Measurements from ENCODE around the gene MRGPRE.
"Not testable (repeated sequence)": the region's sequence is repeated elsewhere in the genome, so short reads cannot be mapped to it uniquely, and the experiment has no call there.

Gene MRGPRE, protein sequence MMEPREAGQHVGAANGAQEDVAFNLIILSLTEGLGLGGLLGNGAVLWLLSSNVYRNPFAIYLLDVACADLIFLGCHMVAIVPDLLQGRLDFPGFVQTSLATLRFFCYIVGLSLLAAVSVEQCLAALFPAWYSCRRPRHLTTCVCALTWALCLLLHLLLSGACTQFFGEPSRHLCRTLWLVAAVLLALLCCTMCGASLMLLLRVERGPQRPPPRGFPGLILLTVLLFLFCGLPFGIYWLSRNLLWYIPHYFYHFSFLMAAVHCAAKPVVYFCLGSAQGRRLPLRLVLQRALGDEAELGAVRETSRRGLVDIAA

DNA sequence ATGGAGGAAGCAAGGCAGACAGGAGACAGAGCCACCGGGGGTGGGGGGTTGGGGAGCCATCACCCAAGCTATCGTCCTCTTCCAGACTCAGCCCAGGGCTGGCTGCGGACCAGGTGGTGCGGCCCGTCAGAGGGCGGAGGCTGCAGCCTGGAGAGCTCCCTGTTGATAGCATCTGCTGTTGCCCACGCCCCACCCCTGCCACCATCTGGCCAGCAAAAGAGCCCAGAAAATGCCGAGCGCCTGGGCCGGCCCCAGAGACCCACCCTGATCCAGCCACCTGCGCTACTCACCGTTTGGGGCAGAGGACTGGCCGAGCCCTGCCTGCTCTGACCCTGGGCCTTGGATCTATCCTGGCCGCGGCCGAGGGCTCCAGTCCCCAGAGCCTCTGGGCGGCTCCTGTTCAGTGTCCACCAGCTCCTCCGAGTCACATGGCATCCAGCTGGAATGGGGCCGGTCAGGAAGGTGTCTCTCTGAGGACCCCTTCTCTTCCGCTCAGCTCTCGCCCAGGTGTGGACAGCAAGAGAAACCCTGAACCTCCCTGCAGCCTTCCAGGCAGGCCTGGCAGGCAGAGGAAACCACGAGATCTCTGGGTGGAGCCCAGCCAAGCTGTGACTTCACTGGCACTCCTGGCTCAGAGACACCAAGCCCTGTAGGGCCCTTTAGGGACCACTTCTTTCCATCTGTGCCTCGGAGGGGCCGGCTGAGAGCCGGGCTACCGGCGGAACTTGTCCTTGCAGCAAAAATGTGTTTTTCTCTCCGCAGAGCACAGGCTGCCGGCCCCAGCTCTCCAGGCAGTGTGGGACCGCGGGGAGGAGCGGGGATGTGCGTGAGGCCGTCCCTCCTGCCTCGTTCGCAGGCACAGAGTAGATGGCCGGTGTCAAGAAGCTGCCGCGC lies at the start of gene MRGPRE:
MRGPRE (minus strand) TSS at position 567 of the 894 bp plus-strand sequence. CDS start 3,618 bp downstream, outside the sequence.
- DNase-seq: no peak

DNA sequence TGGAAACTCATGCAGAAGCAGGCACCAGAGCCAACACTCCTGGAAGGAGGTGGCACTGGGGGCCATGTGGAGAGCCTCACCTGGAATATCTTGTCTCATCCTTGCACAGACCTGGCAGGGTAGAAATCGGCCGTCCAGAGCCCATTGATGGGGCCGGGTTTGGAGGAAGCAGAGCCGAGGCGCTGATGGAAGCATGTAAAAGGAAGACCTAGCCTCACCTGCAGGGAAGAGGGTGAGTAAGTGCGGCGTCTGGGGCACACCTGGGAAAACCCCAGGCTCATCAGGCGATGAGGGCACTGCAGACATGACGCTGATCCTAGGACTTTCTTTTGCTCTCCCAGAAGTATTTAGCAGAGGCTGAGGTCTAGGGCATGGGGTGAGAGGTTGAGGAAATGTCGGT lies 48.9 kb upstream of the MRGPRE start:
- DNase-seq: not testable (repeated sequence)

DNA sequence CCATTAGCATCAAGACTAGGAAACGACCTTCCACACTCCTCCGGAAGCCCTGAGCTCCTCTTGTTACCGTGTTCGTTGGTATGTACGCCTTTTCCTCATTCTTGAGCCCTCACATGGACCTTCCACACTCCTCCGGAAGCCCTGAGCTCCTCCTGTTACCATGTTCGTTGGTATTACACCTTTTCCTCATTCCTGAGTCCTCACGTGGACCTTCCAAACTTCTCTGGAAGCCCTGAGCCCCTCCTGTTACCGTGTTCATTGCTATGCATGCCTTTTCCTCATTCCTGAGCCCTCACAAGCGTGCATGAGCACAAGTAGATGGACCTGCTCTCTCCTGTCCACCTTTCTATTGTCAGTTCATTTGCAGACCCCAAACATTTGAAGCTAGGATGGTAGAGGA lies 48.4 kb upstream of the MRGPRE start:
- DNase-seq: not testable (repeated sequence)

DNA sequence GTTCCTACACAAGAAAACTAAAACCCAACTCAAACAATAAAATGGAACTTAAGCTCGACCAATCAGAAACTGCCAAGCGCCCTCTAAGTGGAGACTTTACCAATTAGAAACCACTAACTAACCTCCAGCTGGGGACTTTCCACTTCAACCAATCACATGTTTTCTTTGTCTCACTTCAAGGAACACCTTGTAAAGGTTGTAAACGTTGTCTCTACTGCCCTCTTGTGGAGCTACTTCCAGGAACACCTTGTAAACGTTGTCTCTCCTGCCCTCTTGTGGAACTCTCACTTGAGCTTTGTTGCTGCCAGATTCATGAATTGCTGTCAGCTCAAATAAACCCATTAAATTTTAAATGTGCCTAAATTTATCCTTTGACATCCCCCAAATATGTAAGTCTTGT lies 46.7 kb upstream of the MRGPRE start:
- not testable (repeated sequence) for DNase-seq

DNA sequence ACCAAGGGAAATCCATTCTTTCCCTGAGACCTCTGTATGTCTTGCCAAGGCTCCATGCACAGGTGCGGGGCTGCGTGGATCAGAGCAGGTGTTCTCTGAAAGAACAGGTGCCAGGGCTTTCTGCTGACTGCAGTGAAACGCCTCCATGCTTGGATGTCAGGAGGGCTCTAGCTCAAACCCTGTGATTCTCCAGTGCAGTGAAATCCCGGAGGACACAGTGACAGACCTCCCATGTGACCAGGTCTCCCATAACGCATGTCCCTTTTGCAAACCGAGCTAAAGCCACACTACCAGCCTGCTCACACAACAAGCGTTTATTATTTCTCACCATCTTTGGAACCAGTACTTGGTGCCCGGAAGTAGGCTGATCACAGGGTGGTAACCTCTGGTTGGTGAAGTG lies 41.4 kb upstream of the MRGPRE start:
- DNase-seq: not testable (repeated sequence)

DNA sequence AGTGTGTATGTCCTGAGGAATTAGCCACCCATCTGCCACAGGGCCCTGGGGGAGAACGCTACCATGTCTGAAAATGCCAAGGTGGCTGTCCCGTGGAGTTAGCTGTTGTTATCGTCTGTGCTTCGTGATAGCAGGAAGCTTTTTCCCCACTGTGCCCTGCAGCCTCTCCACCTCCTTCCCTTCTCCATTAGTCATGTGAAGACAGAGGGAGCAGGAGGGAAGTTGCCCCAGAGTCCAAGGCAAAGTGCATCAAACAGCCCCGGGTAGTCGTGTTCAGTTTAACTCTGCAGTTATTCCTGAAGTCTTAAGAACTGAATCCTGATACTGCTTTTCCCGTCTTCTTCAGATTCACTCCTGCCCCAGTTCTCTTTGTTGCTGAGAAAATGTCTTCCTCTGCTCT lies 30.3 kb upstream of the MRGPRE start:
- not testable (repeated sequence) for DNase-seq

DNA sequence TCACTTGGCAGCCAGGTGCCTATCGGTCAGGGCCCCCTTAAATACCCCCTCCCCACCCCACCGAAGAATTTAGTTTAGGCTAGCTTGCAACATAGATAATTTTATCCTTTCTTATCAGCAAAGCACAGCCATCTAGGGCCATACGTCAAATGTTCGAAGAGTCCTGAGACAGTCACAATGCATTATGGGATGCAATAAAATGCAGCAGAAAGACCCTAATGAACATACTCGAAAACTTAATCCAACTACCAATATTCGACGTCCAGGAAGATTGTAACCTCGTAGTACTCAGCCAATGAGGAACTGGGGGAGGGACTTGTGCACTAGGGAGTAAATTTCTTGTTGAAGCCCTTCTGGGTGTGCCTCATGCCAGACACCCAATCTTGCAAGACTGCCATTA lies 29.6 kb upstream of the MRGPRE start:
- DNase-seq: not testable (repeated sequence)

DNA sequence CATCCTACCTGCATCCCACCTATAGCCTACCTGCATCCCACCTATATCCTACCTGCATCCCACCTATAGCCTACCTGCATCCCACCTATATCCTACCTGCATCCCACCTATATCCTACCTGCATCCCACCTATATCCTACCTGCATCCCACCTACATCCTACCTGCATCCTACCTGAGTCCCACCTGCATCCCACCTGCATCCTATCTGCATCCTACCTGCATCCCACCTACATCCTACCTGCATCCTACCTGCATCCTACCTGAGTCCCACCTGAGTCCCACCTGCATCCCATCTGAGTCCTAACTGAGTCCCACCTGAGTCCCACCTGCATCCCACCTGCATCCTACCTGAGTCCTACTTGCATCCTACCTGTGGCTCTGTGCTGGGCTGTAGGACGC lies 25.3 kb upstream of the MRGPRE start:
- not testable (repeated sequence) for DNase-seq

DNA sequence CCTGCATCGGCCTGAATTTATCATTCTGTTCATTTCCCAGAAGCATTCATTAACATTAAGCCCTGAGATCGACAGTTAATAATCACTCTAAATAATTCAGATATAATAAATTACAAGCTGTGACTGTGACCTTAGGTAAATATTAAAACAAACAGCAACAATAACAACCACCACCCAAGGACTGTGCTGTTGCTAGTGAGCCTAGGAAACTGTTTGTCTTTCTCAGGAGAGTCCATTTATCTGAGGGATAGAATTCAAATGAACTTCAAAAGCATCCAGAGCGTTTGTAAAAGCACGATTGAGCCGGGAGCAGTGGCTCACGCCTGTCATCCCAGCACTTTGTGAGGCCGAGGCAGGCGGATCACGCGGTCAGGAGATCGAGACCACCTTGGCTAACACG lies 23.0 kb upstream of the MRGPRE start:
- DNase-seq: not testable (repeated sequence)

DNA sequence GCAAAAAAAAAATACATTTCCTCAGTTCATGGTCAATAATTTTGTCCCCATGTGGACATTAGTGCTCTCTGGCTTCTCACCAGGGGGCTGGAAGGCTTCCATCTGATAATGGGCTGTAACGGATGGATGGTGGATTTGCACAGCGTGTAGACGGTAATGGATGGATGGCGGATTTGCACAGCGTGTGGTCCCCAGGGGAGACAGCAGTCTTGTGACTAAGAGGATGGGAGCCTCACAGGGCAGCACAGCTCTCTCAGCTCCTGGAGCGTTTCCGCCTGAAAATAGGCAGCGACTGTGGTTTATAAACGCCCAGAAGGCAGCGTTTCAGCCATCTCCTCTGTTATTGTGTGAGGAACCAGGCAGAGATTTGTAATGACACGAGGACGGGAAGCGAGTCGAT lies 22.6 kb upstream of the MRGPRE start:
- not testable (repeated sequence) for DNase-seq

DNA sequence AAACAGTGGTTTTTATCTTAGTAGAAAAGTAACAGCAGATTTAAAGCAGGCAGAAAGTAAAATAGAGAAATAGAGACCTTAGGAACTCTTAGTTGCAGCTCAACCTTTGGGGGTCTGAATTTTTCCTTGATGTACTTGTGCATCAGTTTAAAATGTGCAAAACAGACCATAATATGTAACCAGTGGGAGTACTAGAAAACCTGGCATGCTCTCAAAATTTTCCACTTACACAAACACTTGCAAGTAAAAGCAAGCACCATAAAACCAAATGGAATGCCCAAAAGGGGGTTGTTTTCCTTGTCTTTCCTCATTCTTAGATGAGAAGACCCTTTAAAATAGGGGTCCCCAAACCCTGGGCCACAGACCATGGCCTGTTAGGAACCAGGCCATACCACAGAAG lies 12.9 kb upstream of the MRGPRE start:
- no peak for DNase-seq

DNA sequence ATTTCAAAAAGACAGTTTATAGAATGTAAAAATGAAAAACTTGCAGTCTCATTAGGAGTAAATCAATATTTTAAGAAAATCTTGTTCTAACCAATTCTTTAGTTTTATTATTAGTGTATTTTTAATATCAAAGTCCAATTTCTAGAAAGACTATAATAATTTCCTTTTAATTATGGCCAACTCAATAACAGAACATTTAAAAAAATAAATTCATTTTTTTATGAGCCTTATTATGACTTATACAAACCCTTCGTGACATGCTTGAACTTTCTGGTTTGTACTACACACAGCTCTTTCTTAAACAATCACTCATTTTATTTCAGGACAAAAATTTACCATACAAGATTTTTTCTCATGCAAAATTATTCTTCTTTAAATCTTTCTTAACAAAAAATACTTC lies 11.7 kb upstream of the MRGPRE start:
- DNase-seq: no peak

DNA sequence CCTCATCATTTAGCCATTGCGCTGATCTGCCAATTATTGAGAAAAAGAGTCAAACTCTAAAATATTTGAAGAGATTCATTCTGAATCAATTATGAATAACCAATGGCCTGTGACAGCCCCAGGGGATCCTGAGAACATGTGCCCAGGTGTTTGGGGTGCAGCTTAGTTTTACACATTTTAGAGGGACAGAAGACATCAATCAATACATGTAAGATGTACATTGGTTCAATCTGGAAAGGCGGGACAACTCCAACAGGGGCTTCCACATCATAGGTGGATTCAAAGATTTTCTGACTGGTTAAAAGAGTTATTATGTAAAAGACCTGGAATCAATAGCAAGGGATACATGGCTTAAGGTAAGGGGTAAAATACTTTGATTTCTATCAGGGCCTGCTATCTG lies 4.9 kb upstream of the MRGPRE start:
- no peak for DNase-seq

DNA sequence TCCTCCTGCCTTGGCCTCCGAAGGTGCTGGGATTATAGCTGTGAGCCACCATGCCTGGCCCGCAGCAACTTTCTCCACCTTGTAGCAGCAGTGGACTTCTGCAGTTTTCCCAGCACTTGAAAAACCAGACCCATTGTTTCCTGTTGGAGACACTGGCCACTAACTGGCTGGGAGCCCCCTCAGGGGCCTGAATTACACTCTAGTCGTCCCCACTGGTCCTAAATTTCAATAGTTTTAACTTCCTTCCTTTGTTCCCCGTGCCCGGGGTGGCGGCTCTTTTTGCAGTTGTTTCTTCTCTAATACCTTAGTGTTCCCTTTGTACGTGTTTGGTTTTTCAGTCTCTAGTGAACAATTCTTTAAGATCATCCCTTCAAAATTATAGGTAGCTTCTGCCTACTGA lies 2.6 kb upstream of the MRGPRE start:
- DNase-seq: no peak

DNA sequence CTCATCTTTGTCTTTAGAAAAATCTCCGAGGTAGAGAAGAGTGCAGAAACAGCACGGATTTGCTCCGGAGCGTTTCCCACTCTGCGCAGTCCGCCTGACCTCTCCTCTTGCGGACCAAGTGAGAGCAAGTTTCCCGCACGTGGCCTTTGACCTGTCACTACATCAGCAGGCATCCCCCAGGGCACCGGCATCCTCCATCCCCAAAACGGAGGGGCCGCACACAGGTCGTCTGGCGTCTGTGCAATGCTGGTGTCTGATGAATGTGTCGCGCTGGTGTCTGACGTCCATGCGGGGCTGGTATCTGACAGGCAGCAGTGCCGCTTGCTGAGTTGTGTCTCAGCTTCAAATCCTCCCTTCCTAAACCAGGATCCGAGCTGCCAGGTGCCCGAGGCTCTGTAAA lies 739 bp upstream of the MRGPRE start:
- DNase-seq: no peak

DNA sequence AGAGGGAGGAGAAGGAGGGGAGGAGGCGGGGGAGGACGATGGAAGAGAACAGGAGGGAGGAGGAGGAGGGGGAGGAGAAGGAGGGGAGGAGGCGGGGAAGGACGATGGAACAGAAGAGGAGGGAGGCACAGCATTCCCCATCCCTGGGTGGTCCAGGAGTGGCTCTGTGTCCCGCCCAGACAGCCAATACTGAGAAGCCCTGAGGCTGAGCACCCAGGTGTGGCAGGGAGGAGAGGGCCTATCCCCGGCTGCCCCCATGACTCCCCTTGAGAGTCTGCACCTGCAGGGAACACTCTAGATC lies 717 bp downstream of the MRGPRE start:
- DNase-seq: no peak

DNA sequence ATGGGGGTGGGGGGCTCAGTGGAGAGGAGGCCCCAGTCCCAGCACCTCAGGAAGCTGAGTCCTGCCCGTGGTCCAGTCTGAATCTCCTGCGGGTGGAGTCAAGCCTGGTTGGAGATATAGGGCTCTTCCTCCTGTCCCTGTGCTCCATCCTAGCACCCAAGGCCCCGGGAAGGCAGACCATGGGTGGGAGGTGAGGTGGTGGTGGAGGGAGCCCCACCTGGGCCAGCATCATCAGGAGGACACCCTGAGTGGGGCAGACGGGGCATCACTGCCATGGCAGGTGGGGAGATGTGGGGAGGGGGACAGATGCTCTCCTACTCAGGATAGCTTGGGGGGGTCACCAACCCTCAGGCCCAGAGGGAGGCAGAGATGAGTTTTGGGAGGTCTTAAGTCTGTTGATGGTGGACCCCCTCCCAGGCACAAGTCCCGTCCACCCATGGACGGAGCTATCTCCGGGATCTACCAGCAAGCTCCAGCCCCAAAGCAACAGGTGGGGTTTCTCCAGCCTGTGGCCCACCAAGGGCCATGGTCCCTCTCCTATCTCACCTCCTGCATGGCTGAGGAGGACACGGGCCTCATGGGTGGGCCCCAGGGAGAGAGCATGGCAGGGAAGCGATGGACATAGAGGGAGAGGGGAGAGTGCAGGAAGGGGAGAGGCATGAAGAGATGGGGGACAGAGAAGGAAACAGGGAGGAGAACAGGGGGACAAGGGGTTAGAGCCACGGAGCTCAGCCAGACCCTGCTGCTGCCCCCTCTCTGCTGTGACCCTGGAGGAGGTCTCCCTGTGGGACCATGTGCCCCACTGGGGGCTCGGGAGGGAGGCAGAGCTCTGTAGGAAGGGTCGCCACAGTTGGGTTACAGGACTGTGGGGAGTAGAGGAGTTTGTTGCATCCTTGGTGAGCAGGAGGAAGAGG lies 1.3 kb downstream of the MRGPRE start:
- no peak for DNase-seq

DNA sequence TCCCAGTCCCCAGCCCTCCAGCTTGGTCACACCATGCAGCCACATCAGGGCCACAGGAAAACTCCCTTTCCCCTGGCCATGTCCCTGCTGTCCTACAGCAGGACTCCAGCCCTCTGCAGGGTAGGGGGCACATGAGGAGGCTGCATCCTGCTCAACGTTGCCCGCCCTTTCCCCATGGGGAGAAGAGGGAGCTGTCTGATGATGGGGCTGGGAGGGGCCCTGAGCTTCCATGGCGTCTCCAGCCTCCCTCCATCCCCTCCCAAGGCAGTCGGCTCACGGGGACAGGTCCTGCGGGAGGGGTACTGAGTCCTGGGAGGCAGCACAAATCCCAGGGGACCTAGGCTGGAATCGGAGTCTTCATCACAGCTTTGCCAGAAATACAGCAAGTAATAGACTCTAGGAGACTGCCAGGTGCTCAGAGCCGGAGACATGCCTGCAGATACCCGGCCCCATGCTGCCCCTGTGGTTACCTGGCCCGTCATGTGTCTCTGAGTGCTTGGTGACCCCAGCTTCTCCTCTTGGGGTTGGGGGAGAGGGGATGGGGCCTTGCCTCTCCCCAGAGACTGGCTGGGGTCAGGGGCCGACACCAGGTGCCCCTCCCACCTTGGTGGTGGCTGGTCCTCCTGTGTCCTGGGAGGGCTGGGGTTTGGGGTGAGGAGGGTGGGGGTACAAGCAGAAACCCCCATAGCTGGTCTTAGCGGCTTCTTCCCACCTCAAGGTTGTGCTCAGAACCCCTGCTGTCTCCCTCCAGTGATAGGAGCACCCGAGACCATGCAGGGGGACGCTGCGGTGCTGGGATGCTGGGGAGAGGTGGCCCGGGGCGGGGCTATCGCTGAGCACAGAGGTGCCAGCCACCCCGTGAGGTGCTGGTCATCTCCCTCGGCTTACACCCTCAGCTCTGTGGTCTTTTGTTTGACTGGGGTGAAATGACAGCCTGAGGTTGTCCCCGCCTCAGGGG lies 2.3 kb downstream of the MRGPRE start:
- no peak for DNase-seq

DNA sequence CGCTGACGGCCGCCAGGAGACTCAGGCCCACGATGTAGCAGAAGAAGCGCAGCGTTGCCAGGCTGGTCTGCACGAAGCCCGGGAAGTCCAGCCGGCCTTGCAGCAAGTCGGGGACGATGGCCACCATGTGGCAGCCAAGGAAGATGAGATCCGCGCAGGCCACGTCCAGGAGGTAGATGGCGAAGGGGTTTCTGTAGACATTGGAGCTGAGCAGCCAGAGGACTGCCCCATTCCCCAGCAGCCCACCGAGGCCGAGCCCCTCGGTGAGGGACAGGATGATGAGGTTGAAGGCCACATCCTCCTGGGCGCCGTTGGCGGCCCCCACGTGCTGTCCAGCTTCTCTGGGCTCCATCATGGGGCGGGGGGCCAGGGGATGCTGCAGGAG lies 3.8 kb downstream of the MRGPRE start:
- DNase-seq: no peak

DNA sequence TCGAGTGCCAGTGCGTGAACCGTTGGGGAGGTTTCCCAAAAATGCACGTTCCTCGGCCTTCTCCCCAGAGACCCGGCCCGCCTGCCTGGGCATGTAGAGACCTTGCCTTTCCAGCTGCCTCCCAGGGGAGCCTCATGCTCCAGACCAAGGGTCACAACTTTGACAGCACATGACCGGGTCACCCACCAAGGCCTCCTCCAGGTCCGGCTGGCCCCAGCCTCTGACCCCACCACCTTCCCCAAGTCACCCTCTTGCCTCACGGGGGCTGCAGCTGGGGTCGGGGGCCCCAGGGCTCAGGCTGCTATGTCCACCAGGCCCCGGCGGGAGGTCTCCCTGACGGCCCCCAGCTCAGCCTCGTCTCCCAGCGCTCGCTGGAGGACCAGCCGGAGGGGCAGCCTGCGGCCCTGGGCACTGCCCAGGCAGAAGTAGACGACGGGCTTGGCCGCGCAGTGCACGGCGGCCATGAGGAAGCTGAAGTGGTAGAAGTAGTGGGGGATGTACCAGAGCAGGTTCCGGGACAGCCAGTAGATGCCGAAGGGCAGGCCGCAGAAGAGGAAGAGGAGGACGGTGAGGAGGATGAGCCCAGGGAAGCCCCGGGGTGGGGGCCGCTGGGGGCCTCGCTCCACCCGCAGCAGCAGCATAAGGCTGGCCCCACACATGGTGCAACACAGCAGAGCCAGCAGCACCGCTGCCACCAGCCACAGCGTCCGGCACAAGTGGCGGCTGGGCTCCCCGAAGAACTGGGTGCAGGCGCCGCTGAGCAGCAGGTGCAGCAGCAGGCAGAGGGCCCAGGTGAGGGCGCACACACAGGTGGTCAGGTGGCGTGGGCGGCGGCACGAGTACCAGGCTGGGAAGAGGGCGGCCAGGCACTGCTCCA lies 4.4 kb downstream of the MRGPRE start:
- DNase-seq: no peak
